NCI-H345 (cell line): ENCODE data around the gene SAMD14.

Experiments
- DNase-seq: peaks from one replicate; lab custom pipeline; 2025; lab: John Stamatoyannopoulos, UW

The SAMD14 gene

GRCh38 chr17:50133028-50133768 lies 3.2 kb upstream of the SAMD14 start:
- no peak for DNase-seq

GRCh38 chr17:50132104-50132794 lies 2.3 kb upstream of the SAMD14 start:
- DNase-seq, result no peak

GRCh38 chr17:50130559-50131305 lies 772 bp upstream of the SAMD14 start:
- DNase-seq, result peak; percentile 37

GRCh38 chr17:50129353-50129727 lies 620 bp downstream of the SAMD14 start:
- no peak for DNase-seq

GRCh38 chr17:50128441-50129352 lies 1.3 kb downstream of the SAMD14 start:
- no peak for DNase-seq

GRCh38 chr17:50127697-50128361 lies 2.1 kb downstream of the SAMD14 start:
- DNase-seq, result no peak

GRCh38 chr17:50125420-50125997 lies 4.5 kb downstream of the SAMD14 start:
- DNase-seq, result no peak

- DNase-seq, result peak; percentile 49
Observed at GRCh38 chr17:50123649-50124349, 6.2 kb downstream of the SAMD14 start.

GRCh38 chr17:50122945-50123344 lies 7.0 kb downstream of the SAMD14 start:
- no peak for DNase-seq

- no peak for DNase-seq
Observed at GRCh38 chr17:50120475-50121253, 9.3 kb downstream of the SAMD14 start.

GRCh38 chr17:50118828-50119218 lies 11.1 kb downstream of the SAMD14 start:
- DNase-seq, result no peak

GRCh38 chr17:50118076-50118827 lies 11.7 kb downstream of the SAMD14 start:
- DNase-seq, result no peak

GRCh38 chr17:50117202-50118051 lies 12.5 kb downstream of the SAMD14 start:
- no peak for DNase-seq

- DNase-seq, result no peak
Observed at GRCh38 chr17:50115756-50116155, 14.2 kb downstream of the SAMD14 start.

GRCh38 chr17:50114849-50115357 lies 15.1 kb downstream of the SAMD14 start:
- DNase-seq, result peak; percentile 48

- no peak for DNase-seq
Observed at GRCh38 chr17:50114401-50114800, 15.6 kb downstream of the SAMD14 start.

- DNase-seq, result no peak
Observed at GRCh38 chr17:50113624-50114320, 16.2 kb downstream of the SAMD14 start.
